Right ventricle myocardium inferior (tissue), 1 donor: ENCODE results near the gene ZPBP. TPM values are rescaled to one million over a fixed set of nuclear protein-coding genes. Genes with fewer than 3 reads are reported as not detected.

Source experiments
- ATAC-seq: fragments of 200-7000 bp; cut with Tn5 transposase; one replicate; pipeline ENCODE4 v1.9.1; 2020; ENCODE audit warnings: mild to moderate bottlenecking, moderate library complexity
- DNase-seq: peaks from one replicate; pipeline ENCODE4 v3.0.0; 2021; ENCODE audit errors: missing footprints
- intact Hi-C: fragments of 100-400 bp; cut with DNase I; formaldehyde crosslinking; loops from one replicate; pipeline ENCODE4 v1.11.0; 2022
- long read RNA-seq: library from polyadenylated mRNA; unstranded; transcript quantifications from one replicate; pipeline ENCODE4 v2.0.0, GENCODE V29; 2021
- total RNA-seq: library from RNA; stranded (reverse); fragmentation: NEBNext Ultra II Directional; extraction: Animal tissue kit (Norgen Biotek cat#: 25700); gene quantifications from one replicate; pipeline ENCODE4 v1.2.1, GENCODE V29; 2021
- donor health status: DM: no; HTN: yes; CAD: no; lungs with severe emphysema.

The ZPBP gene
- total RNA-seq: not detected
- long read RNA-seq: 0 reads

GRCh38 chr7:50092579-50093491 lies at the start of gene ZPBP:
Gene ZPBP (minus strand): TSS chr7:50093246. CDS start chr7:50093194, 52 bp downstream.
- ATAC-seq: peak; percentile 39
- DNase-seq: no peak
- intact Hi-C loops: loop anchor here (5.0 kb wide), 2 partner anchors 324 to 1064 kb away; no protein-coding TSS in a partner anchor

DNA sequence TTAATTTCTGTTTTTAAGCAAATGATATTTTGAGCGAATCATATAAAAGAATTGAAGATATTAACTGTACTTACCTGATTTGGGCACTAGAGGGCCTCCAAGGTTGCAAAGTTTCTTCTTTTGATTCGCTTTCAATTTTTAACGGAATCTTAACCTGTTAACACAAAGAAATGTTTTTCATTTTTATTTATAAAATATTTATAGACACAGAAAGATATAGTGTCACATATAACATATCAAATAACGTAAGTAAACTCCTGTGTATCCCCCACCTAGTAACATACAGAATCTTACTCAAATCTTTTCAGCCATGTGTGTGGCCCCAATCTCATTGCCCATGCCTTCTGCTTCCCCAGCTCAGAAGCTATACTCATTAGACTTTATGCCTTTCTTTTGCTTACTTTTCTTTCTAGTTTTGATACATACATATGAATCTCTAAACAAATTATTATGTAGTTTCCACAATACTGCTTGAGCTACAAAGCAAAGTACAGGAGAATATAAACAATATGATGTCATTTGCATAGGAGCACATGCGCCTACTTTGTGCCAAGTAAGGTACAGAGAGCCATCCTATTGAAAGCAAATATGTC lies 49.5 kb upstream of the ZPBP start:
- intact Hi-C loops: loop anchor here (5.0 kb wide), 1 partner anchor 275 kb away; no protein-coding TSS in a partner anchor
- no peak for DNase-seq
- no peak for ATAC-seq

DNA sequence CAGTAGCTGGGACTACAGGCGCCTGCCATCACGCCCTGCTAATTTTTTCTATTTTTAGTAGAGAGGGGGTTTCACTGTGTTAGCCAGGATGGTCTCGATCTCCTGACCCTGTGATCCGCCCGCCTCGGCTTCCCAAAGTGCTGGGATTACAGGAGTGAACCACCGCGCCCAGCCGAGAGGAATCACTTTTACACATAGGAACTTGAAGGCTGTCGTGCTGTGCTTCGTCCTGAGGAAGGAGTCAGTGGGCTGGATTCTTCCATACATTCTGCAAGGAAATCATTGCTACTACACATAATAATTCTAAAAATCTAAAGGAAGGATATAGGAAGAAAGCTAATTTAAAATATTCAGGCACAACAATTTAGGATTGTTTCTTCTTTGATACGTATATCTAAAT lies 48.8 kb upstream of the ZPBP start:
- DNase-seq: no peak
- intact Hi-C loops: loop anchor here (5.0 kb wide), 1 partner anchor 275 kb away; no protein-coding TSS in a partner anchor
- no peak for ATAC-seq

DNA sequence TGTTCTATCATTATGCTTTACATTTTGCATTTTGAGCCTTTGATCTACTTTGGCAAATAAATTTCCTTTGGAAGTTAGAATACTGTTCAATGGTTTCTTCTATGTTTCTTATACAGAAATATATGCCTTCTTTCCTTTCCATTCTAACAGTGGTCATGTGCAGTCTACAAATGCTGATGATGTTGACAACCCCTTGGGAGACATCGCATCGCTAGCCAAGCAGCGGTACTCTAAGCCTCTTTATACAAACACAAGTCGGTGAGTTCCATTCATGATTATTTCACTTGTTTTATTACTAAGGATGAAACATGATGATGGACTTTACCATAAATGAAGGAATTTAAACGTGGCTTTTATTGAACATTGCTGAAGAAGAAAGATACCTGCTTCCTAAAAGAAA lies 48.1 kb upstream of the ZPBP start:
- no peak for ATAC-seq
- intact Hi-C loops: loop anchor here (5.0 kb wide), 1 partner anchor 276 kb away; no protein-coding TSS in a partner anchor
- no peak for DNase-seq

GRCh38 chr7:50140688-50141087 lies 47.6 kb upstream of the ZPBP start:
- intact Hi-C loops: loop anchor here (5.0 kb wide), 1 partner anchor 277 kb away; no protein-coding TSS in a partner anchor
- no peak for ATAC-seq

DNA sequence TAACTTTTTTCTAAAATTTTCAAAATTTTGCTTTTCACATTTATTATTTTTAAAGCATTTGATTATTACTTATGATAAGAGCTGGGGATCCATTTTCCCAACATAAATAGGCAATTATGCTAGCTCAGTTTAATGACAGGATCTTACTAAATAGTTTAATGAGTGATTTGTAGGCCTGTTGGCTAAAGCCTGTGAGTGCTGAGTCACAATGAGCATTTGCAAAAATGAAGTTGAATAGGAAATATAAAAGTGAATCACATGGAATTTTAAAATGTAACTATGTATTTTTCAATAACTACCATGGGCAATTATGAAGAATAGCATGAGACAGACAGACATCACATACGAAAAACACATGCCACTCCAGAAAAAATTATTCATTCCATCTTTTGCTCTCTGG lies 45.1 kb upstream of the ZPBP start:
- no peak for DNase-seq
- intact Hi-C loops: no loop called here
- ATAC-seq: no peak

More at GRCh38 chr7:50140688-50141087, 47.6 kb upstream of the ZPBP start:
- no peak for DNase-seq

DNA sequence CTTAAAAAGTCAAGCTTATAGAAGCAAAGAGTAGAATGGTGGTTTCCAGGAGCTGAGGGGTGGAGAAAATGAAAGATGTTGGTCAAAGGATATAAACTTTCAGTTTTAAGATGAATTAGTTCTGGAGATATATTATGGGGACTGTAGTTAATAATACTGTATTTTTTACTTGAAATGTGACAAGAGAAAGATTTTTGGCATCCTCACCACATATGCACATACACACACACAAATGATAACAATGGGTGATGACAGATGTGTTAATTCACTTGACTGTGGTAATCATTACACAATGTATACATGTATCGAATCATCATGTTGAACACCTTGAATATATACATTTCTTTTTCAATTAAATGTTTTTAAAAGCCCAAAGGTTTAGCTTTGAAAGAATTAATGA lies 32.7 kb upstream of the ZPBP start:
- no peak for ATAC-seq
- no peak for DNase-seq
- intact Hi-C loops: no loop called here

DNA sequence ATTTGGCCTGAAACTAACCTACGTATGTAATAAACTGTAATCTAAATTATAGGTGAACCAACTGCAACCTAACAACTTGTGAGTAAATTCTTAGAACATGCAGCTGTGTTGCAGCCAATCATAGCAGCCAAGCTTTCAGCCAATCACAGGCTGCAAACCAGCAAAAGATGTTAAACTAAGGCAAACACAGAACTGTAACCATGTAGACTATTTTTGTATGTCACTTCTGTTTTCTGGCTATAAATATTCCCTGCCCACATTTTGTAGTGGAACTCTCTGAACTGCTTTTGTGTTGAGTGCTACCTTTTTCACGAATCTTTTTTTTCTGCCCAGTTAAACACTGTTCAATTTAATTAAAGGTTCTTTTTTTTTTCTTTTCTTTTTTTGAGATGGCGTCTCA lies 28.2 kb upstream of the ZPBP start:
- intact Hi-C loops: no loop called here

DNA sequence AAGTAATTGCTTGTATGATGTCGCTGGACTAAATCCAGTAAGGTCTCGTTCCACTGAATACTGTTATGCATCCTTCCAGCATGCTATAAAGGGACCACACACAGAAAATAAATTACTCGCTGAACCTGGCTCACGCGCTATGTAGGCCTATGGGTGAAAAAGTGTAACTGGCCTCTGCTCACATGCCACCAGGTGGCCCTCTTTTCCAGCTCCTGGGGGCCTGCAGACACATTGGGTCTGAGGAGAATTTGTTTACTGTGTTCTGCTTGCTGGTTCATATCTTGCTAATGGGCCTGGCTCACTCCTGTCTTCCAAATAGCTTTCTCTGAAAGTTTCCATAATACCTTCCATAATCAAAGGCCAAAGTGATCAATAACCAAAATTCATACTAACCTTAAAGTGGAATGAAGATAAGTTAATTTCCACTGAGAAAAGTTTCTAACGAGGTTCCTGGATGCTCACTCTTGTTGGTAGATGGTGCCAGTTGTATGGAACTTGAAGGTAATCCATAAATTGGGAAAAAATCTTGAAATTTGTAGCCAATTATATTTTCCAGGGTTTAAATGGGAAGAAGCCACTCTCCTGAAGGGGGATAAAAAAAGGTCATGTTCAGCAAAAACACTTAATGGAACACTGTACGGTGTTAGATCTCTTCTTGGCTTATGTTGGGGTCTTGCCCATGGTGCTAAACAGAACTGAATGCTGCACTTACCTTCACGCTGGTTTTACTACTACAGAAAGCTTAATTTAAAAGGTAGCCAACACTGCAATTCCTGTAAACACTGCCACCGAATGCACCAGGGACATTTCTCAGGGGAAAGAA lies 27.0 kb upstream of the ZPBP start:
- ATAC-seq (no peak), DNase-seq (no peak)
- intact Hi-C loops: no loop called here

More for the DNA sequence above, 28.2 kb upstream of the ZPBP start:
- ATAC-seq: no peak
- no peak for DNase-seq

- DNase-seq (no peak), ATAC-seq (no peak)
- intact Hi-C loops: no loop called here
Observed at GRCh38 chr7:50112250-50112649, 19.2 kb upstream of the ZPBP start.

GRCh38 chr7:50101873-50102272 lies 8.8 kb upstream of the ZPBP start:
- intact Hi-C loops: no loop called here
- ATAC-seq (no peak), DNase-seq (no peak)

DNA sequence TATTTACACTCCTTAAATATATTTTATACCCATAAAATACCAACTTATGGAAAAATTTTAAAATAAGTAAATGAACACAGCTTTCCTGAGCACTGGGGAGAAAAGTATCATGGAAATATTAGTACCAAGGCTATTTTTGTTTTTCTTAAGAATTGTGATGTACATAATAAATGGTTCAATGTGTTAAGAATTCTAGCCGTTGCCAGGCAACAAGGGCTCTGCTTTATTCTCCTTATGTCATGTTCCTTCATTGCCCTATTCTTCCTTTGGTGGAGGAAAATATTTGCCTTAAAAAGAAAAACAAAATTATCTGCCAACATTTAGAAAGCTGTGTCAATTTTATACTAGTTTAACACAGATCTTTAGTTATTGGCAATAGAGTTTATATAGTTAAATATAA lies 2.6 kb upstream of the ZPBP start:
- ATAC-seq: no peak
- intact Hi-C loops: no loop called here

DNA sequence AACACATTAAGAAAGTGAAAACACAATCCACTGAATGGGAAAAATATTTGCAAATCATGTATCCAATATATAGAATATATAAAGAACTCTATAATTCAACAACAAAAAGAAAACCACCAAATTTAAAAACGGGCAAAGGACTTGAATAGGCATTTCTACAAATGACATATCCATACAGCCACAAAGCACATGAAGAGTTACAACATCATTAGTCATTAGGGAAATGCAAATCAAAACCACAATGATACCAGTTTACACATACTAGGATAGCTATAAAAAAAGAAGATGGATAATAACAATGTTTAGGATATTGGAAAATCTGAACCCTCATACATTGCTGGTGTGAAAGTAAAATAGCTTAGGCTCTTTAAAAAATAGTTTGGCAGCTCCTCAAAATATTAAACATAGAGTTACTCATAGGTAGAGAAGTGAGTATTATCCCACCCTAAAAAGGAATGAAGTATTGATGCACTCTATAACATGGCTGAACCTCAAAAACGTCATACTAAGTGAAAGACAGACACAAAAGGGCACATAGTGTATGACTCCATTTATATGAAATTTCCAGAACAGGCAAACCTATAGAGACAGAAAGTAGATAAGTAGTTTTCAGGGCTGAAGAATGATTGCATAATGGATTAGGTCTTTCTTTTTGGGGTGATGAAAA lies 4.5 kb downstream of the ZPBP start:
- DNase-seq (no peak), ATAC-seq (no peak)
- intact Hi-C loops: no loop called here

More for the DNA sequence above, 2.6 kb upstream of the ZPBP start:
- no peak for DNase-seq

DNA sequence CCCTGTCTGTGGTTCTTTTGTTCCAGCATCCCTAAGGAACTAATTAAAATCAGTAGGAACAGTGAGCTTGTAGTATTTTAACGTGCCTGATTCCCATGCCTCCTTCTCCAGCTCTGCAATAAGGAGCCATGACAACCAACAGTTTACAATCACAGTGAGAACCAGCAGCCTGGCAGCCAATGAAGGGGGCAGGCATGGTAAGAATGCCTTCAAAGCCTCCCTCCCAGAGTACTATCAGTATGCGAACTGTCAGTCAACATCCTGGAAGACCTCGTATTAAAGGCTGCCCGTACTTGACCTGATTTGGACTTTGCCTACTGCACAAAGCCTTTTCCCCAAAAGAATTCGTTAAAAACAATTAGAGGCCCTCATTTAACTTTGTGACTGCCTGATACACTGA lies 7.7 kb downstream of the ZPBP start:
- intact Hi-C loops: no loop called here
- no peak for DNase-seq
- ATAC-seq: peak; percentile 88

GRCh38 chr7:50073093-50073492 lies 20.0 kb downstream of the ZPBP start:
- intact Hi-C loops: no loop called here
- ATAC-seq (no peak), DNase-seq (no peak)

- peak; percentile 87 for ATAC-seq
- intact Hi-C loops: no loop called here
- DNase-seq: peak; percentile 60
Observed at GRCh38 chr7:50069613-50070012, 23.4 kb downstream of the ZPBP start.

DNA sequence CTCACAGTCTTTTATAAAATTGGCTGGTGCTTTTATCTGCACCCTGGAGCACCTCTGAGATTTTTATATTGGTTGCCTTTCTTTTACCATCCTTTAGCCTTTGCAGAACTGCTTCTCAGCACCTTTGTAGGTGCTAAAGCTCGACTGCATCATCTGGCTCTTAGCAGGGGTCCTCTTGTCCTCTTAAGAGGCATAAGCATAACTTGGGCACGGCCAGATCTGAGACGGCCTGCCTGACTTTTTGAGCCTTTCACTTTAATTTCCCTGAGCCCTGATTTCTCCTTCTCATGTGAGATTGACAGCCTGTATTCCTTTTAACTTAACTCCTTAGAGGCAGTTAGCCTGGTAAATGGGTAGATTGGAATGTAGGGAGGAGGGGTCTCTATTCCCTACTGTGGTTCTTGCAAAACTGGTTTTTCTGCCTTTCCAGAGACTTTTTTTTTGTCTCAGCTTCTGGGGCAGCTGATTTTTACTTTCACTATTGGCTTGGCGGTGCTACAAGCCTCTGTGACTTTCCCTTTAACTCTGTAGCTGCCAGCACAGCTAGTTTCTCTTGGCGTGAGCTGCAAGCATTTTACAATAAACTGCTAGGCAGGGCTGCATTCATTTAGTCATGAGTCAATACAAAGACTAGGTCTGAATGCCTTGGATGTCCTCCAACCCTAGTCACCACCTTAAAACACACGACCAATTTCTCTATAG lies 24.0 kb downstream of the ZPBP start:
- ATAC-seq: peak; percentile 81
- no peak for DNase-seq
- intact Hi-C loops: no loop called here

DNA sequence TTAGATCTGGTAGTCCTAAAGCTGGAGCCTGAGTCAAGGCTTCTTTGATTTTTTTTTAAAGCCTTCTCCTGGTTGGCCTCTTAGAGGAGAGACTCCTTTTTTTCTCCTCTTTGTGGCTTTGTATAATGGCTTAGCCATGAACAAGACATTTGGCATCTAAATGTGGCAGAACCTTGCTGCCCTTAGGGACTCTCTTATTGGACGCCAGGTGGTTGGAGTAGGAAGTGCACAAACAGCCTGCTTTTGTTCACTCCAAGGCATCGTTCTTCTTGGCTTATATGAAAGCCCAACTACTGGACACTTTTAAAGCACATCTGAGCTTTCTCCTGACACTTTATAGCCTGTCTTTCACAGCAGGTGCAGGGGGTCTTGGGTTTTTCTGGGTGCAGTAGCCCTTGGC lies 25.0 kb downstream of the ZPBP start:
- intact Hi-C loops: no loop called here
- ATAC-seq (peak; percentile 36), DNase-seq (no peak)
